NCI-H2081 (cell line): Measurements from ENCODE around the gene PRPH2.
"Not testable (repeated sequence)": the region's sequence is repeated elsewhere in the genome, so short reads cannot be mapped to it uniquely, and the experiment has no call there.

Experiments used
- DNase-seq, 2 experiments: peaks; one replicate each; lab custom pipeline; 2025; lab: John Stamatoyannopoulos, UW

The PRPH2 gene

GRCh38 chr6:42742116-42742894 lies 19.9 kb upstream of the PRPH2 start:
- peak; percentile 65 to 83 for DNase-seq

GRCh38 chr6:42740725-42741124 lies 18.3 kb upstream of the PRPH2 start:
- DNase-seq: no peak

- DNase-seq: no peak
Measured at GRCh38 chr6:42735976-42736375, 13.6 kb upstream of the PRPH2 start.

GRCh38 chr6:42733867-42734481 lies 11.6 kb upstream of the PRPH2 start:
- not testable (repeated sequence) for DNase-seq

GRCh38 chr6:42729731-42730130 lies 7.3 kb upstream of the PRPH2 start:
- no peak for DNase-seq

GRCh38 chr6:42727627-42728026 lies 5.2 kb upstream of the PRPH2 start:
- no peak for DNase-seq

GRCh38 chr6:42727087-42727611 lies 4.8 kb upstream of the PRPH2 start:
- DNase-seq: no peak

GRCh38 chr6:42726485-42727086 lies 4.2 kb upstream of the PRPH2 start:
- DNase-seq: peak; percentile 77 to 79

GRCh38 chr6:42726026-42726425 lies 3.6 kb upstream of the PRPH2 start:
- DNase-seq: no peak

GRCh38 chr6:42724825-42725224 lies 2.4 kb upstream of the PRPH2 start:
- no peak for DNase-seq

GRCh38 chr6:42720739-42721138 lies 1.7 kb downstream of the PRPH2 start:
- no peak for DNase-seq

GRCh38 chr6:42715871-42716270 lies 6.5 kb downstream of the PRPH2 start:
- DNase-seq: no peak

- DNase-seq: no peak
Measured at GRCh38 chr6:42714098-42714761, 8.2 kb downstream of the PRPH2 start.

GRCh38 chr6:42711930-42712329 lies 10.5 kb downstream of the PRPH2 start:
- DNase-seq: no peak

- no peak for DNase-seq
Measured at GRCh38 chr6:42710316-42710715, 12.1 kb downstream of the PRPH2 start.

GRCh38 chr6:42709871-42710270 lies 12.5 kb downstream of the PRPH2 start:
- DNase-seq: no peak

GRCh38 chr6:42708096-42708495 lies 14.3 kb downstream of the PRPH2 start:
- no peak for DNase-seq

- DNase-seq: no peak
Measured at GRCh38 chr6:42707595-42707994, 14.8 kb downstream of the PRPH2 start.

GRCh38 chr6:42704937-42705374 lies 17.4 kb downstream of the PRPH2 start:
- DNase-seq: no peak

- DNase-seq: no peak
Measured at GRCh38 chr6:42704251-42704936, 18.0 kb downstream of the PRPH2 start.

- DNase-seq: not testable (repeated sequence)
Measured at GRCh38 chr6:42702786-42703185, 19.6 kb downstream of the PRPH2 start.

- no peak for DNase-seq
Measured at GRCh38 chr6:42702200-42702599, 20.2 kb downstream of the PRPH2 start.
